ENCODE results near the gene NTM. TPM values are rescaled to one million over a fixed set of nuclear protein-coding genes. Genes with fewer than 3 reads are reported as not detected.

Gene NTM
- total and polyA plus RNA-seq, 2 donors (not counting 3 experiments of a cell fraction or from before 2014, with no cell fraction given) = 1.00 to 1.1 TPM

GRCh38 chr11:131922220-131922619, 551.8 kb downstream of the NTM start:
- no peaks in the 10 kb centered on the region for H3K27me3 ChIP-seq (ENCODE audit: control insufficient read depth in 2 of 2, insufficient read depth in 2 of 2, low read length in 2 of 2)
- TF ChIP-seq JUN (IDR thresholded peaks at IDR 0.05; ENCODE audit: borderline replicate concordance, insufficient read depth, insufficient read length, low read depth) (no peak), CTCF (IDR thresholded peaks at IDR 0.05; ENCODE audit: extremely low read depth in 1 of 2, insufficient read depth in 1 of 2, low read depth in 1 of 2, low read length in 2 of 2) (no peak), MYC (IDR thresholded peaks at IDR 0.05; ENCODE audit: low read depth, low read length) (no peak), POLR2A (IDR thresholded peaks at IDR 0.05; ENCODE audit: low read depth, low read length) (no peak), EZH2 (IDR thresholded peaks at IDR 0.05; ENCODE audit: borderline replicate concordance, low read depth, low read length, severe bottlenecking) (no peak), MAX (IDR thresholded peaks at IDR 0.05; ENCODE audit: insufficient read depth, insufficient read length) (no peak), GATA2 (IDR thresholded peaks at IDR 0.05; ENCODE audit: insufficient read depth, insufficient read length, low read depth, low read length) (no peak), FOS (IDR thresholded peaks at IDR 0.05; ENCODE audit: borderline replicate concordance, insufficient read depth, low read length) (no peak), POLR2AphosphoS5 (IDR thresholded peaks at IDR 0.05; ENCODE audit: insufficient read depth, low read depth, low read length) (no peak)
- H3K4me3 ChIP-seq (replicated peaks in 1 of 3; ENCODE audit: insufficient read depth in 1 of 3, low read depth in 1 of 3, low read length in 3 of 3) = no peak overlapping the region
- dilution Hi-C loops (cut with MboI; ENCODE audit: extremely low pct_ligation_motif_present, low sequenced_read_pairs) = loop anchor here (25.0 kb wide), 1 partner anchor 185 kb away; no protein-coding TSS in a partner anchor
- intact Hi-C loops (cut with micrococcal nuclease) = no loop called here
- no peaks in the 10 kb centered on the region for H3K36me3 ChIP-seq (ENCODE audit: control insufficient read depth in 2 of 2, extremely low read depth in 1 of 2, insufficient read depth in 2 of 2, low read length in 2 of 2)
- no peak overlapping the region for H2AFZ ChIP-seq (ENCODE audit: low read depth, low read length)
- H4K20me1 ChIP-seq (replicated peaks; ENCODE audit: control insufficient read depth, extremely low read depth, insufficient read depth, low read length) = no peaks in the 10 kb centered on the region
- H3K4me2 ChIP-seq (ENCODE audit: insufficient read depth, low read length) = no peak overlapping the region
- FAIRE-seq (no peak), DNase-seq (ENCODE audit: low read depth, low spot score) (no peak)
- ChIA-PET POLR2A (no interaction called here), CTCF (interaction anchor here (4.5 kb wide), 1 partner anchor 204 kb away, joined by 26 read pairs; no protein-coding TSS in a partner anchor)
- no peaks in the 10 kb centered on the region for H3K4me1 ChIP-seq (ENCODE audit: control insufficient read depth, extremely low read depth, insufficient read depth, low read length)
- no peak overlapping the region for H3K27ac ChIP-seq (ENCODE audit: insufficient read depth, low read depth, low read length)
- BruUV-seq (replicated peaks) = no TSS peak
- no peaks in the 10 kb centered on the region for H3K79me2 ChIP-seq (ENCODE audit: control insufficient read depth, insufficient read depth, low read length)
- no peaks in the 10 kb centered on the region for H3K9me1 ChIP-seq (replicated peaks; ENCODE audit: control insufficient read depth, extremely low read depth, insufficient read depth, low read length)
- no peaks in the 10 kb centered on the region for H3K9me3 ChIP-seq (replicated peaks; ENCODE audit: control insufficient read depth, insufficient read depth, low read length)
- H3K9ac ChIP-seq (replicated peaks; ENCODE audit: extremely low read depth, insufficient read depth, low read length) = no peak overlapping the region

Data from endothelial cell of umbilical vein (primary cell).